K562 (cell line): Measurements from ENCODE around the gene ZNF41.

ENCODE experiments used
- CBX2 ChIP-seq: fragments of 200-600 bp; sonication (generic); IDR thresholded peaks from one replicate; pipeline ENCODE4 v1.6.1; 2012; ENCODE audit warnings: mild to moderate bottlenecking, low read length, inconsistent platforms; ENCODE audit not compliant: insufficient read depth, poor library complexity, severe bottlenecking
- JUN ChIP-seq, 2 experiments: sonication (generic) in 1 of 2; formaldehyde crosslinking in 1 of 2; IDR thresholded peaks; 2 replicates each; pipeline versions ENCODE4 v1.6.1 to v1.8.0; 2012 to 2022; ENCODE audit warnings: borderline replicate concordance in 2 of 2, mild to moderate bottlenecking in 2 of 2, improper control_type of control experiment in 1 of 2, low read depth in 1 of 2, low read length in 1 of 2, missing genetic modification reagents in 1 of 2
- POLR2AphosphoS5 ChIP-seq: IDR thresholded peaks from 2 replicates; pipeline ENCODE4 v1.6.1; 2011; ENCODE audit warnings: mild to moderate bottlenecking, low read depth, low read length, moderate library complexity; ENCODE audit not compliant: control insufficient read depth, insufficient read depth
- TAF1 ChIP-seq: IDR thresholded peaks from 2 replicates; pipeline ENCODE4 v1.6.1; 2011; ENCODE audit warnings: mild to moderate bottlenecking, low read length, moderate library complexity; ENCODE audit not compliant: insufficient read depth, control insufficient read depth, severe bottlenecking; ENCODE audit errors: extremely low read depth
- ZNF282 ChIP-seq: sonication (generic); formaldehyde crosslinking; IDR thresholded peaks from 2 replicates; pipeline ENCODE4 v1.8.1; 2023; ENCODE audit warnings: missing genetic modification reagents

- TF ChIP-seq POLR2AphosphoS5 (no peak), TAF1 (no peak), ZNF282 (CRISPR knock-in tag) (no peak), CBX2 (no peak), JUN (IDR thresholded peaks at IDR 0.05; ENCODE audit: borderline replicate concordance, low read depth, low read length) (no peak), JUN (CRISPR knock-in tag; IDR thresholded peaks at IDR 0.05; ENCODE audit: borderline replicate concordance) (no peak)
Observed at GRCh38 chrX:47515941-47516665, 33.1 kb upstream of the ZNF41 start.
